GM18861 (cell line): ENCODE results near the gene GBGT1.

Experiments
- ATAC-seq: cut with Tn5 transposase; IDR thresholded peaks from one replicate; pipeline ENCODE4 v1.9.1; 2021; ENCODE audit not compliant: unreplicated experiment

The GBGT1 gene

DNA sequence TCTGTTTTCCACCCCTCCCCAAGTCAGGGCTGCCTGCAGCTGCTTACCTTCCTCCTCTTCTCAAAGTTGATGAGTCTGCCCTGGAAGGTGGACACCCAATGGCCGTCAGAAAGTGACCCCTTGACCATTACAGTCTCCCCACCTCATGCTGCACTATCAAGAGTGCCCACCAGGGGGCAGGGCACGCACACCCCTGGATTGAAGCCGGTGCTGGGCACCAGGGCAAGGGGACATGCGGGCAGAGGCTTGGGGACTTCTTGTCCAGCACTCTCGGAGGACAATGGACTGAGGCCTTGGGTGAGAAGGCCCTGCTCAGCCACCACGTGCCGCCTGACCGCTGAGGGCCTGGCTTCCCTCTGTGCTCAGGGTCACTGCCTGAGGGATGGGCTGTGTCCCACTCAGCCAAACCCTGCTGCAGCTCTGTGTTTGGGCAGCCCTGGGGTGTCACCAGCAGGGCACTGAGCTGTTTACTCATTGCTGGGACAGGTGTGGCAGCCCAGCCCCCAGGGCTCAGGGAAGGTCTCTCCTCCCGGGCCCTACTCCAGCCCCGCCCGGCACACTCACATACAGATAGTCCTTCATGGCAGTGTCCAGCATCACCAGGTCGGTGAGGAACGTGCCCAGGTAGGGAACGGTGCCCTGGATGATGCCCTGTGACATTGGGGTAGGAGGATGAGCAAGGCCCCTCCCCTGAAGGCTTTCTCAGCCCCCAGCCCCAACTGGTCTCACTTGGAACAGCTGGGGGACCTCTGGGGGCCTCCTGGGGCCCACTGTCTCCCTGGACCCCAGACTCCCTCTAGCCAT, 60.3 kb downstream of the GBGT1 start:
- ATAC-seq, result no peak
